Epithelial cell of umbilical artery (primary cell): ENCODE data around the gene DNPEP. TPM values are rescaled to one million over a fixed set of nuclear protein-coding genes. Genes with fewer than 3 reads are reported as not detected.

Experiments used
- total RNA-seq: library from RNA; depleted of rRNA; stranded (reverse); fragments of >200 nt; gene quantifications from 2 replicates; pipeline ENCODE4 v1.2.3, GENCODE V29; 2014

DNPEP gene
- 47.4 and 60.8 TPM in 2 replicates for total RNA-seq

GRCh38 chr2:219387306-219388120 lies at the start of gene DNPEP:
DNPEP (minus strand) TSS chr2:219387912; CDS start chr2:219387794, 118 bp downstream.

GRCh38 chr2:219434718-219435525 lies 47.2 kb upstream of the DNPEP start, which contains the start of gene SPEG:
SPEG (plus strand) TSS chr2:219434843; CDS start chr2:219434978, 135 bp downstream.

GRCh38 chr2:219418155-219419011 lies 30.7 kb upstream of the DNPEP start, which contains the start of gene DES:
DES (plus strand) TSS chr2:219418377; CDS start chr2:219418463, 86 bp downstream.

GRCh38 chr2:219332542-219332941 lies 55.2 kb downstream of the DNPEP start, which contains the start of gene RESP18:
RESP18 (minus strand) TSS chr2:219332744.

Other genes starting within 250 kb of the DNPEP start
- 13.0 and 16.1 TPM in 2 replicates for gene NHEJ1, start 227.1 kb downstream of the DNPEP start, total RNA-seq
- gene SLC23A3, start 217.9 kb downstream of the DNPEP start, total RNA-seq = 0.65 and 1.1 TPM in 2 replicates
- 15.3 and 19.3 TPM in 2 replicates for gene CNPPD1, start 211.0 kb downstream of the DNPEP start, total RNA-seq
- 40.9 and 60.9 TPM in 2 replicates for gene RETREG2, start 209.6 kb downstream of the DNPEP start, total RNA-seq
- gene ZFAND2B, start 181.1 kb downstream of the DNPEP start, total RNA-seq = 21.4 and 21.6 TPM in 2 replicates
- gene ABCB6, start 169.0 kb downstream of the DNPEP start, total RNA-seq = 23.7 and 44.2 TPM in 2 replicates
- gene ATG9A, start 158.3 kb downstream of the DNPEP start, total RNA-seq = 31.2 and 31.5 TPM in 2 replicates
- gene ANKZF1, start 158.1 kb downstream of the DNPEP start, total RNA-seq = 17.2 and 23.1 TPM in 2 replicates
- gene GLB1L, start 142.5 kb downstream of the DNPEP start, total RNA-seq = 4.0 and 6.2 TPM in 2 replicates
- gene STK16, start 142.4 kb downstream of the DNPEP start, total RNA-seq = 23.7 and 42.6 TPM in 2 replicates
- gene TUBA4B, start 134.7 kb downstream of the DNPEP start, total RNA-seq = not detected in 2 replicates
- gene TUBA4A, start 134.0 kb downstream of the DNPEP start, total RNA-seq = 5.3 and 8.8 TPM in 2 replicates
- 13.2 and 13.3 TPM in 2 replicates for gene DNAJB2, start 108.5 kb downstream of the DNPEP start, total RNA-seq
- under 0.01 and 1.5 TPM in 2 replicates for gene PTPRN, start 78.5 kb downstream of the DNPEP start, total RNA-seq
- gene RESP18, start 55.2 kb downstream of the DNPEP start, total RNA-seq = not detected in 2 replicates
- under 0.01 and 1.2 TPM in 2 replicates for gene DES, start 30.5 kb upstream of the DNPEP start, total RNA-seq
- gene SPEG, start 46.9 kb upstream of the DNPEP start, total RNA-seq = 0.30 and 0.32 TPM in 2 replicates
- gene GMPPA, start 111.0 kb upstream of the DNPEP start, total RNA-seq = 39.3 and 46.4 TPM in 2 replicates
- not detected in 2 replicates for gene ASIC4, start 126.6 kb upstream of the DNPEP start, total RNA-seq
- gene CHPF, start 155.9 kb upstream of the DNPEP start, total RNA-seq = 0.97 and 5.5 TPM in 2 replicates
- gene TMEM198, start 156.1 kb upstream of the DNPEP start, total RNA-seq = not detected in 2 replicates
- gene OBSL1, start 183.6 kb upstream of the DNPEP start, total RNA-seq = 13.0 and 13.2 TPM in 2 replicates
- gene INHA, start 184.4 kb upstream of the DNPEP start, total RNA-seq = not detected in 2 replicates
- gene STK11IP, start 209.9 kb upstream of the DNPEP start, total RNA-seq = 5.8 and 7.3 TPM in 2 replicates
- gene SLC4A3, start 239.7 kb upstream of the DNPEP start, total RNA-seq = under 0.01 TPM in 1 of 2 replicates, not detected in the other